ENCODE data around the gene NELL1. TPM values are rescaled to one million over a fixed set of nuclear protein-coding genes. Genes with fewer than 3 reads are reported as not detected.

NELL1 gene
- total and polyA plus RNA-seq, 2 donors (not counting 3 experiments of a cell fraction or from before 2014, with no cell fraction given): not detected

GRCh38 chr11:21040630-21041029 lies 371.2 kb downstream of the NELL1 start:
- TF ChIP-seq FOS (IDR thresholded peaks at IDR 0.05; ENCODE audit: borderline replicate concordance, insufficient read depth, low read length): no peak
- no peak for TF ChIP-seq GATA2 (IDR thresholded peaks at IDR 0.05; ENCODE audit: insufficient read depth, insufficient read length, low read depth, low read length)
- TF ChIP-seq POLR2AphosphoS5 (IDR thresholded peaks at IDR 0.05; ENCODE audit: insufficient read depth, low read depth, low read length): no peak
- TF ChIP-seq JUN (IDR thresholded peaks at IDR 0.05; ENCODE audit: borderline replicate concordance, insufficient read depth, insufficient read length, low read depth): no peak
- TF ChIP-seq MYC (IDR thresholded peaks at IDR 0.05; ENCODE audit: low read depth, low read length): no peak
- no peak for TF ChIP-seq MAX (IDR thresholded peaks at IDR 0.05; ENCODE audit: insufficient read depth, insufficient read length)
- no peak overlapping the region for H3K4me2 ChIP-seq (ENCODE audit: insufficient read depth, low read length)
- H3K9me1 ChIP-seq (replicated peaks; ENCODE audit: control insufficient read depth, extremely low read depth, insufficient read depth, low read length): no peaks in the 10 kb centered on the region
- H3K4me3 ChIP-seq (replicated peaks in 1 of 3; ENCODE audit: insufficient read depth in 1 of 3, low read depth in 1 of 3, low read length in 3 of 3): no peak overlapping the region
- BruUV-seq (replicated peaks): no TSS peak
- dilution Hi-C loops (cut with MboI; ENCODE audit: extremely low pct_ligation_motif_present, low sequenced_read_pairs): no loop called here
- no peaks in the 10 kb centered on the region for H3K9me3 ChIP-seq (replicated peaks; ENCODE audit: control insufficient read depth, insufficient read depth, low read length)
- no peak overlapping the region for H3K9ac ChIP-seq (replicated peaks; ENCODE audit: extremely low read depth, insufficient read depth, low read length)
- H3K36me3 ChIP-seq (ENCODE audit: control insufficient read depth in 2 of 2, extremely low read depth in 1 of 2, insufficient read depth in 2 of 2, low read length in 2 of 2): no peaks in the 10 kb centered on the region
- H3K79me2 ChIP-seq (ENCODE audit: control insufficient read depth, insufficient read depth, low read length): no peaks in the 10 kb centered on the region
- CTCF ChIA-PET: no interaction called here
- no peak overlapping the region for H3K27ac ChIP-seq (ENCODE audit: insufficient read depth, low read depth, low read length)
- DNase-seq (ENCODE audit: low read depth, low spot score): no peak
- no peak overlapping the region for H2AFZ ChIP-seq (ENCODE audit: low read depth, low read length)
- H3K27me3 ChIP-seq (ENCODE audit: control insufficient read depth in 2 of 2, insufficient read depth in 2 of 2, low read length in 2 of 2): no peaks in the 10 kb centered on the region
- POLR2A ChIA-PET: no interaction called here
- intact Hi-C loops (cut with micrococcal nuclease): no loop called here
- no peak for FAIRE-seq
- H3K4me1 ChIP-seq (ENCODE audit: control insufficient read depth, extremely low read depth, insufficient read depth, low read length): no peaks in the 10 kb centered on the region
- no peaks in the 10 kb centered on the region for H4K20me1 ChIP-seq (replicated peaks; ENCODE audit: control insufficient read depth, extremely low read depth, insufficient read depth, low read length)

GRCh38 chr11:21048626-21049025 lies 379.2 kb downstream of the NELL1 start:
- H3K4me3 ChIP-seq (replicated peaks in 1 of 3; ENCODE audit: insufficient read depth in 1 of 3, low read depth in 1 of 3, low read length in 3 of 3): no peak overlapping the region
- H3K27ac ChIP-seq (ENCODE audit: insufficient read depth, low read depth, low read length): no peak overlapping the region
- no peaks in the 10 kb centered on the region for H3K4me1 ChIP-seq (ENCODE audit: control insufficient read depth, extremely low read depth, insufficient read depth, low read length)
- DNase-seq (ENCODE audit: low read depth, low spot score): no peak
- no TSS peak for BruUV-seq (replicated peaks)
- no peaks in the 10 kb centered on the region for H3K79me2 ChIP-seq (ENCODE audit: control insufficient read depth, insufficient read depth, low read length)
- ChIA-PET POLR2A (no interaction called here), CTCF (no interaction called here)
- no peak for FAIRE-seq
- no peaks in the 10 kb centered on the region for H3K27me3 ChIP-seq (ENCODE audit: control insufficient read depth in 2 of 2, insufficient read depth in 2 of 2, low read length in 2 of 2)
- H4K20me1 ChIP-seq (replicated peaks; ENCODE audit: control insufficient read depth, extremely low read depth, insufficient read depth, low read length): no peaks in the 10 kb centered on the region
- H3K4me2 ChIP-seq (ENCODE audit: insufficient read depth, low read length): no peak overlapping the region
- no peak overlapping the region for H3K9ac ChIP-seq (replicated peaks; ENCODE audit: extremely low read depth, insufficient read depth, low read length)
- intact Hi-C loops (cut with micrococcal nuclease) (no loop called here), dilution Hi-C loops (cut with MboI; ENCODE audit: extremely low pct_ligation_motif_present, low sequenced_read_pairs) (no loop called here)
- TF ChIP-seq JUN (IDR thresholded peaks at IDR 0.05; ENCODE audit: borderline replicate concordance, insufficient read depth, insufficient read length, low read depth) (no peak), GATA2 (IDR thresholded peaks at IDR 0.05; ENCODE audit: insufficient read depth, insufficient read length, low read depth, low read length) (no peak), POLR2AphosphoS5 (IDR thresholded peaks at IDR 0.05; ENCODE audit: insufficient read depth, low read depth, low read length) (no peak), MYC (IDR thresholded peaks at IDR 0.05; ENCODE audit: low read depth, low read length) (no peak), CTCF (IDR thresholded peaks at IDR 0.05; ENCODE audit: extremely low read depth in 1 of 2, insufficient read depth in 1 of 2, low read depth in 1 of 2, low read length in 2 of 2) (no peak), POLR2A (IDR thresholded peaks at IDR 0.05; ENCODE audit: low read depth, low read length) (no peak), MAX (IDR thresholded peaks at IDR 0.05; ENCODE audit: insufficient read depth, insufficient read length) (no peak), FOS (IDR thresholded peaks at IDR 0.05; ENCODE audit: borderline replicate concordance, insufficient read depth, low read length) (no peak), EZH2 (IDR thresholded peaks at IDR 0.05; ENCODE audit: borderline replicate concordance, low read depth, low read length, severe bottlenecking) (no peak)
- H3K9me1 ChIP-seq (replicated peaks; ENCODE audit: control insufficient read depth, extremely low read depth, insufficient read depth, low read length): no peaks in the 10 kb centered on the region
- peaks cover 7% of the 10 kb centered on the region for H3K9me3 ChIP-seq (replicated peaks; ENCODE audit: control insufficient read depth, insufficient read depth, low read length)
- H3K36me3 ChIP-seq (ENCODE audit: control insufficient read depth in 2 of 2, extremely low read depth in 1 of 2, insufficient read depth in 2 of 2, low read length in 2 of 2): no peaks in the 10 kb centered on the region
- H2AFZ ChIP-seq (ENCODE audit: low read depth, low read length): no peak overlapping the region

Data from endothelial cell of umbilical vein (primary cell).